Measurements from ENCODE around the gene DEPDC4. TPM values are rescaled to one million over a fixed set of nuclear protein-coding genes. Genes with fewer than 3 reads are reported as not detected.

Gene DEPDC4
- total RNA-seq, 1 donor from 2014 or later, result 1.7 TPM

- H3K4me2 ChIP-seq (ENCODE audit: low read length), result no peak overlapping the region
- H3K4me1 ChIP-seq (ENCODE audit: insufficient read depth, low read length), result no peaks in the 10 kb centered on the region
- H3K27ac Mint-ChIP-seq (ENCODE audit: unreplicated experiment), result no peak overlapping the region
- H3K27me3 Mint-ChIP-seq (ENCODE audit: low read depth, unreplicated experiment), result no peaks in the 10 kb centered on the region
- no peaks in the 10 kb centered on the region for H3K79me2 ChIP-seq (ENCODE audit: insufficient read depth, low read length)
- no peak for TF ChIP-seq CTCF (IDR thresholded peaks at IDR 0.05; ENCODE audit: insufficient read depth, low read depth, low read length)
- TF ChIP-seq EZH2 (IDR thresholded peaks at IDR 0.05; ENCODE audit: insufficient read depth, low read length), result no peak
- H4K20me1 ChIP-seq (ENCODE audit: insufficient read depth, low read length), result no peaks in the 10 kb centered on the region
- no peaks in the 10 kb centered on the region for H3K27me3 ChIP-seq (ENCODE audit: insufficient read depth, low read length)
- no peak overlapping the region for H3K27ac ChIP-seq (ENCODE audit: low read depth, low read length)
- H3K4me3 ChIP-seq (ENCODE audit: insufficient read depth, low read depth, low read length), result no peak overlapping the region
- DNase-seq (ENCODE audit: low read depth) (no peak), FAIRE-seq (no peak)
- no peak overlapping the region for H3K4me3 Mint-ChIP-seq (ENCODE audit: unreplicated experiment)
- no peaks in the 10 kb centered on the region for H3K9me3 Mint-ChIP-seq (ENCODE audit: unreplicated experiment)
- H3K9me3 ChIP-seq (ENCODE audit: insufficient read depth, low read depth, low read length), result no peaks in the 10 kb centered on the region
- no peak overlapping the region for H2AFZ ChIP-seq (ENCODE audit: low read depth, low read length)
- H3K9ac ChIP-seq (ENCODE audit: low read length), result no peak overlapping the region
- no peaks in the 10 kb centered on the region for H3K36me3 ChIP-seq (ENCODE audit: insufficient read depth, low read length)
- H3K4me1 Mint-ChIP-seq (ENCODE audit: low read depth, unreplicated experiment), result peaks cover 6% of the 10 kb centered on the region
- no peaks in the 10 kb centered on the region for H3K36me3 Mint-ChIP-seq (ENCODE audit: low read depth, unreplicated experiment)
Measured at GRCh38 chr12:100247765-100248164, 19.1 kb downstream of the DEPDC4 start.

- no peaks in the 10 kb centered on the region for H3K4me1 Mint-ChIP-seq (ENCODE audit: low read depth, unreplicated experiment)
- Histone ChIP-seq H3K4me3 (ENCODE audit: insufficient read depth, low read depth, low read length) (no peak overlapping the region), H3K9ac (ENCODE audit: low read length) (no peak overlapping the region), H3K27ac (ENCODE audit: low read depth, low read length) (no peak overlapping the region), H3K4me2 (ENCODE audit: low read length) (no peak overlapping the region), H3K27me3 (ENCODE audit: insufficient read depth, low read length) (no peaks in the 10 kb centered on the region), H3K79me2 (ENCODE audit: insufficient read depth, low read length) (no peaks in the 10 kb centered on the region), H4K20me1 (ENCODE audit: insufficient read depth, low read length) (no peaks in the 10 kb centered on the region), H3K36me3 (ENCODE audit: insufficient read depth, low read length) (no peaks in the 10 kb centered on the region), H3K4me1 (ENCODE audit: insufficient read depth, low read length) (no peaks in the 10 kb centered on the region), H3K9me3 (ENCODE audit: insufficient read depth, low read depth, low read length) (no peaks in the 10 kb centered on the region), H2AFZ (ENCODE audit: low read depth, low read length) (no peak overlapping the region)
- DNase-seq (ENCODE audit: low read depth) (no peak), FAIRE-seq (no peak)
- no peak overlapping the region for H3K4me3 Mint-ChIP-seq (ENCODE audit: unreplicated experiment)
- TF ChIP-seq EZH2 (IDR thresholded peaks at IDR 0.05; ENCODE audit: insufficient read depth, low read length), result no peak
- no peak for TF ChIP-seq CTCF (IDR thresholded peaks at IDR 0.05; ENCODE audit: insufficient read depth, low read depth, low read length)
- H3K27me3 Mint-ChIP-seq (ENCODE audit: low read depth, unreplicated experiment), result no peaks in the 10 kb centered on the region
- H3K27ac Mint-ChIP-seq (ENCODE audit: unreplicated experiment), result no peak overlapping the region
- no peaks in the 10 kb centered on the region for H3K9me3 Mint-ChIP-seq (ENCODE audit: unreplicated experiment)
- no peaks in the 10 kb centered on the region for H3K36me3 Mint-ChIP-seq (ENCODE audit: low read depth, unreplicated experiment)
Measured at GRCh38 chr12:100243137-100243536, 23.7 kb downstream of the DEPDC4 start.

GRCh38 chr12:100239589-100239988 is 27.3 kb downstream of the DEPDC4 start:
- no peak overlapping the region for H3K27ac Mint-ChIP-seq (ENCODE audit: unreplicated experiment)
- Histone ChIP-seq H3K4me2 (ENCODE audit: low read length) (no peak overlapping the region), H3K9ac (ENCODE audit: low read length) (no peak overlapping the region), H2AFZ (ENCODE audit: low read depth, low read length) (no peak overlapping the region), H3K27ac (ENCODE audit: low read depth, low read length) (no peak overlapping the region), H3K36me3 (ENCODE audit: insufficient read depth, low read length) (no peaks in the 10 kb centered on the region), H3K4me1 (ENCODE audit: insufficient read depth, low read length) (no peaks in the 10 kb centered on the region), H3K4me3 (ENCODE audit: insufficient read depth, low read depth, low read length) (no peak overlapping the region), H4K20me1 (ENCODE audit: insufficient read depth, low read length) (no peaks in the 10 kb centered on the region), H3K9me3 (ENCODE audit: insufficient read depth, low read depth, low read length) (no peaks in the 10 kb centered on the region), H3K79me2 (ENCODE audit: insufficient read depth, low read length) (no peaks in the 10 kb centered on the region), H3K27me3 (ENCODE audit: insufficient read depth, low read length) (no peaks in the 10 kb centered on the region)
- H3K27me3 Mint-ChIP-seq (ENCODE audit: low read depth, unreplicated experiment), result no peaks in the 10 kb centered on the region
- H3K4me1 Mint-ChIP-seq (ENCODE audit: low read depth, unreplicated experiment), result no peaks in the 10 kb centered on the region
- no peak overlapping the region for H3K4me3 Mint-ChIP-seq (ENCODE audit: unreplicated experiment)
- FAIRE-seq (no peak), DNase-seq (ENCODE audit: low read depth) (no peak)
- no peaks in the 10 kb centered on the region for H3K36me3 Mint-ChIP-seq (ENCODE audit: low read depth, unreplicated experiment)
- TF ChIP-seq CTCF (IDR thresholded peaks at IDR 0.05; ENCODE audit: insufficient read depth, low read depth, low read length) (no peak), EZH2 (IDR thresholded peaks at IDR 0.05; ENCODE audit: insufficient read depth, low read length) (no peak)
- no peaks in the 10 kb centered on the region for H3K9me3 Mint-ChIP-seq (ENCODE audit: unreplicated experiment)

Measured in astrocyte (in vitro differentiated cells and primary cell).